H1 (cell line): Measurements from ENCODE around the gene UBE4B. TPM values are rescaled to one million over a fixed set of nuclear protein-coding genes. Genes with fewer than 3 reads are reported as not detected.

Source experiments
- ASH2L ChIP-seq: fragments of 200-600, 300-600 bp; sonication (generic); IDR thresholded peaks from one replicate; pipeline ENCODE4 v1.7.1; 2017; ENCODE audit warnings: low read length
- BACH1 ChIP-seq: IDR thresholded peaks from 2 replicates; pipeline ENCODE4 v1.6.1; 2012; ENCODE audit warnings: low read length, improper control_type of control experiment
- CHD1 ChIP-seq: IDR thresholded peaks from 2 replicates; pipeline ENCODE4 v1.6.1; 2012; ENCODE audit warnings: low read depth, low read length, improper control_type of control experiment
- EP300 ChIP-seq, 2 experiments: IDR thresholded peaks; 1 replicate in 1 of 2; 2 replicates in 1 of 2; pipeline ENCODE4 v1.6.1; 2011 to 2012; ENCODE audit warnings: low read depth in 2 of 2, low read length in 2 of 2, mild to moderate bottlenecking in 2 of 2, borderline replicate concordance in 1 of 2, inconsistent platforms in 1 of 2, moderate library complexity in 1 of 2
- MAFK ChIP-seq: IDR thresholded peaks from 2 replicates; pipeline ENCODE4 v1.6.1; 2012; ENCODE audit warnings: low read depth, mild to moderate bottlenecking, improper control_type of control experiment, low read length
- POLR2A ChIP-seq, 2 experiments: IDR thresholded peaks; 1 replicate in 1 of 2; 2 replicates in 1 of 2; pipeline ENCODE4 v1.6.1; 2011; ENCODE audit warnings: low read depth in 2 of 2, low read length in 2 of 2, mild to moderate bottlenecking in 2 of 2; ENCODE audit errors: control extremely low read depth in 1 of 2
- POU5F1 ChIP-seq: IDR thresholded peaks from 2 replicates; pipeline ENCODE4 v1.6.1; 2011; ENCODE audit warnings: low read depth, mild to moderate bottlenecking, low read length, moderate library complexity
- RBBP5 ChIP-seq: IDR thresholded peaks from 2 replicates; pipeline ENCODE4 v1.7.1; 2012; ENCODE audit warnings: low read depth, mild to moderate bottlenecking, inconsistent platforms, low read length, moderate library complexity, borderline replicate concordance
- SUZ12 ChIP-seq: fragments of 200-600 bp; sonication (generic); IDR thresholded peaks from 2 replicates; pipeline ENCODE4 v1.6.1; 2012; ENCODE audit warnings: mild to moderate bottlenecking, inconsistent platforms, low read length, moderate library complexity, mixed read lengths
- ZNF274 ChIP-seq: IDR thresholded peaks from 2 replicates; pipeline ENCODE4 v1.7.0; 2012; ENCODE audit warnings: low read length, borderline replicate concordance; ENCODE audit errors: extremely low read depth
- polyA plus RNA-seq, 7 experiments: library from polyadenylated mRNA; depleted of rRNA in 3 of 7; stranded (reverse) in 5 of 7; unstranded in 2 of 7; fragments of >200 nt in 5 of 7; fragments of 200-250 nt in 2 of 7; gene quantifications; 1 replicate in 5 of 7; 2 replicates in 1 of 7; 4 replicates in 1 of 7; pipeline versions ENCODE4 v1.2.1 to v1.2.3, GENCODE V29; 2011 to 2013; ENCODE audit warnings: missing spikeins in 2 of 7, mixed read lengths in 2 of 7
- total RNA-seq: library from RNA; stranded (reverse); fragmentation: NEBNext Ultra II Directional; extraction: Animal tissue kit (Norgen Biotek cat#: 25700); gene quantifications from 2 replicates; pipeline ENCODE4 v1.2.1, GENCODE V29; 2021
- TF ChIP-seq, protein P1 (sequence below): fragments of 300-600 bp; sonication (generic); IDR thresholded peaks from 2 replicates; pipeline ENCODE4 v1.7.1; 2012; ENCODE audit warnings: low read length, moderate library complexity, mild to moderate bottlenecking, inconsistent platforms; ENCODE audit not compliant: insufficient replicate concordance

The UBE4B gene
- total and polyA plus RNA-seq, 2 of the 8 experiments (the other 6 are each of a cell fraction or from before 2014, with no cell fraction given), result 24.5 to 90.1 TPM

GRCh38 chr1:10046356-10047085 is 13.8 kb downstream of the UBE4B start (continued):
- no peak for TF ChIP-seq POLR2A (IDR thresholded peaks at IDR 0.05; ENCODE audit: control extremely low read depth in 1 of 2, low read depth in 2 of 2, low read length in 2 of 2)
- no peak for TF ChIP-seq SUZ12
- no peak for TF ChIP-seq BACH1
- TF ChIP-seq CHD1, result no peak
- no peak for TF ChIP-seq EP300 (IDR thresholded peaks at IDR 0.05; ENCODE audit: borderline replicate concordance in 1 of 2, low read depth in 2 of 2, low read length in 2 of 2)
- TF ChIP-seq RBBP5, result no peak
- no peak for TF ChIP-seq MAFK
- no peak for TF ChIP-seq POU5F1
- TF ChIP-seq, protein P1, sequence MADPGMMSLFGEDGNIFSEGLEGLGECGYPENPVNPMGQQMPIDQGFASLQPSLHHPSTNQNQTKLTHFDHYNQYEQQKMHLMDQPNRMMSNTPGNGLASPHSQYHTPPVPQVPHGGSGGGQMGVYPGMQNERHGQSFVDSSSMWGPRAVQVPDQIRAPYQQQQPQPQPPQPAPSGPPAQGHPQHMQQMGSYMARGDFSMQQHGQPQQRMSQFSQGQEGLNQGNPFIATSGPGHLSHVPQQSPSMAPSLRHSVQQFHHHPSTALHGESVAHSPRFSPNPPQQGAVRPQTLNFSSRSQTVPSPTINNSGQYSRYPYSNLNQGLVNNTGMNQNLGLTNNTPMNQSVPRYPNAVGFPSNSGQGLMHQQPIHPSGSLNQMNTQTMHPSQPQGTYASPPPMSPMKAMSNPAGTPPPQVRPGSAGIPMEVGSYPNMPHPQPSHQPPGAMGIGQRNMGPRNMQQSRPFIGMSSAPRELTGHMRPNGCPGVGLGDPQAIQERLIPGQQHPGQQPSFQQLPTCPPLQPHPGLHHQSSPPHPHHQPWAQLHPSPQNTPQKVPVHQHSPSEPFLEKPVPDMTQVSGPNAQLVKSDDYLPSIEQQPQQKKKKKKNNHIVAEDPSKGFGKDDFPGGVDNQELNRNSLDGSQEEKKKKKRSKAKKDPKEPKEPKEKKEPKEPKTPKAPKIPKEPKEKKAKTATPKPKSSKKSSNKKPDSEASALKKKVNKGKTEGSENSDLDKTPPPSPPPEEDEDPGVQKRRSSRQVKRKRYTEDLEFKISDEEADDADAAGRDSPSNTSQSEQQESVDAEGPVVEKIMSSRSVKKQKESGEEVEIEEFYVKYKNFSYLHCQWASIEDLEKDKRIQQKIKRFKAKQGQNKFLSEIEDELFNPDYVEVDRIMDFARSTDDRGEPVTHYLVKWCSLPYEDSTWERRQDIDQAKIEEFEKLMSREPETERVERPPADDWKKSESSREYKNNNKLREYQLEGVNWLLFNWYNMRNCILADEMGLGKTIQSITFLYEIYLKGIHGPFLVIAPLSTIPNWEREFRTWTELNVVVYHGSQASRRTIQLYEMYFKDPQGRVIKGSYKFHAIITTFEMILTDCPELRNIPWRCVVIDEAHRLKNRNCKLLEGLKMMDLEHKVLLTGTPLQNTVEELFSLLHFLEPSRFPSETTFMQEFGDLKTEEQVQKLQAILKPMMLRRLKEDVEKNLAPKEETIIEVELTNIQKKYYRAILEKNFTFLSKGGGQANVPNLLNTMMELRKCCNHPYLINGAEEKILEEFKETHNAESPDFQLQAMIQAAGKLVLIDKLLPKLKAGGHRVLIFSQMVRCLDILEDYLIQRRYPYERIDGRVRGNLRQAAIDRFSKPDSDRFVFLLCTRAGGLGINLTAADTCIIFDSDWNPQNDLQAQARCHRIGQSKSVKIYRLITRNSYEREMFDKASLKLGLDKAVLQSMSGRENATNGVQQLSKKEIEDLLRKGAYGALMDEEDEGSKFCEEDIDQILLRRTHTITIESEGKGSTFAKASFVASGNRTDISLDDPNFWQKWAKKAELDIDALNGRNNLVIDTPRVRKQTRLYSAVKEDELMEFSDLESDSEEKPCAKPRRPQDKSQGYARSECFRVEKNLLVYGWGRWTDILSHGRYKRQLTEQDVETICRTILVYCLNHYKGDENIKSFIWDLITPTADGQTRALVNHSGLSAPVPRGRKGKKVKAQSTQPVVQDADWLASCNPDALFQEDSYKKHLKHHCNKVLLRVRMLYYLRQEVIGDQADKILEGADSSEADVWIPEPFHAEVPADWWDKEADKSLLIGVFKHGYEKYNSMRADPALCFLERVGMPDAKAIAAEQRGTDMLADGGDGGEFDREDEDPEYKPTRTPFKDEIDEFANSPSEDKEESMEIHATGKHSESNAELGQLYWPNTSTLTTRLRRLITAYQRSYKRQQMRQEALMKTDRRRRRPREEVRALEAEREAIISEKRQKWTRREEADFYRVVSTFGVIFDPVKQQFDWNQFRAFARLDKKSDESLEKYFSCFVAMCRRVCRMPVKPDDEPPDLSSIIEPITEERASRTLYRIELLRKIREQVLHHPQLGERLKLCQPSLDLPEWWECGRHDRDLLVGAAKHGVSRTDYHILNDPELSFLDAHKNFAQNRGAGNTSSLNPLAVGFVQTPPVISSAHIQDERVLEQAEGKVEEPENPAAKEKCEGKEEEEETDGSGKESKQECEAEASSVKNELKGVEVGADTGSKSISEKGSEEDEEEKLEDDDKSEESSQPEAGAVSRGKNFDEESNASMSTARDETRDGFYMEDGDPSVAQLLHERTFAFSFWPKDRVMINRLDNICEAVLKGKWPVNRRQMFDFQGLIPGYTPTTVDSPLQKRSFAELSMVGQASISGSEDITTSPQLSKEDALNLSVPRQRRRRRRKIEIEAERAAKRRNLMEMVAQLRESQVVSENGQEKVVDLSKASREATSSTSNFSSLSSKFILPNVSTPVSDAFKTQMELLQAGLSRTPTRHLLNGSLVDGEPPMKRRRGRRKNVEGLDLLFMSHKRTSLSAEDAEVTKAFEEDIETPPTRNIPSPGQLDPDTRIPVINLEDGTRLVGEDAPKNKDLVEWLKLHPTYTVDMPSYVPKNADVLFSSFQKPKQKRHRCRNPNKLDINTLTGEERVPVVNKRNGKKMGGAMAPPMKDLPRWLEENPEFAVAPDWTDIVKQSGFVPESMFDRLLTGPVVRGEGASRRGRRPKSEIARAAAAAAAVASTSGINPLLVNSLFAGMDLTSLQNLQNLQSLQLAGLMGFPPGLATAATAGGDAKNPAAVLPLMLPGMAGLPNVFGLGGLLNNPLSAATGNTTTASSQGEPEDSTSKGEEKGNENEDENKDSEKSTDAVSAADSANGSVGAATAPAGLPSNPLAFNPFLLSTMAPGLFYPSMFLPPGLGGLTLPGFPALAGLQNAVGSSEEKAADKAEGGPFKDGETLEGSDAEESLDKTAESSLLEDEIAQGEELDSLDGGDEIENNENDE, result no peak
- TF ChIP-seq ZNF274, result no peak
- no peak for TF ChIP-seq ASH2L
